WERI-Rb-1 (cell line): ENCODE data around the gene NBEA.

ENCODE experiments used
- DNase-seq: peaks from one replicate; pipeline ENCODE4 v3.0.0-alpha.2; 2020
- H3K27ac ChIP-seq: fragments of 250-450 bp; sonication (Bioruptor Pico); 2 replicates; pipeline ENCODE4 v1.5.1; 2020; ENCODE audit warnings: mild to moderate bottlenecking, moderate library complexity
- H3K27me3 ChIP-seq: fragments of 250-450 bp; sonication (Bioruptor Pico); 2 replicates; pipeline ENCODE4 v1.5.1; 2021; ENCODE audit warnings: mild to moderate bottlenecking, low read depth, moderate library complexity; ENCODE audit not compliant: insufficient read depth, severe bottlenecking
- H3K36me3 ChIP-seq: fragments of 250-450 bp; sonication (Bioruptor Pico); 2 replicates; pipeline ENCODE4 v1.5.1; 2020; ENCODE audit warnings: mild to moderate bottlenecking, moderate library complexity
- H3K4me3 ChIP-seq: 2 replicates; pipeline ENCODE4 v1.5.1; 2011; ENCODE audit warnings: low read depth, mild to moderate bottlenecking, control low read depth, low read length
- H3K9me3 ChIP-seq: fragments of 250-450 bp; sonication (Bioruptor Pico); 2 replicates; pipeline ENCODE4 v1.5.1; 2021; ENCODE audit warnings: mild to moderate bottlenecking, moderate library complexity; ENCODE audit not compliant: severe bottlenecking
- CTCF ChIP-seq: IDR thresholded peaks from 2 replicates; pipeline ENCODE4 v1.5.1; 2011; ENCODE audit warnings: low read depth, mild to moderate bottlenecking, control low read depth, inconsistent platforms, low read length

NBEA gene

DNA sequence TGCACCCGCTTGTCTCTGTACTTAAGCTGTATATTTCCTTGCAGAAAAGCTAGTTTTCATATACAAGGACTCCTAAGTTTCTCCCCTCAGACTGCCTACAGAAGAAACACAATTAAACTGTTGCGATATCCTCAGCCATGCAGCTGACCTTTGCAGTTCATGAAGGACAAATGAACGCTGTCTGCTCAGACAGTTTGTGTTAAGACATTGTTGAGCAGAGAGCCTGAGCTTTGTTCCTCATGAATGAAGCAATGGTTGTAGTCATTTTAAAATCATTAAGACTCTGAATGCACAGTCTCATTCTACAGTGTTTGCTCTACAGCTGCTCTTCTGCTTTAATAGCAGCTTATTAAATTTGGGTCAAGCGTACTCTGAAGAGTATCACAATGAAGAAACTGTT is 557.6 kb downstream of the NBEA start:
- TF ChIP-seq CTCF = no peak
- Histone ChIP-seq H3K27me3 (no peaks in the 10 kb centered on the region), H3K36me3 (no peaks in the 10 kb centered on the region), H3K27ac (no peak overlapping the region; the same call in none of the 2 replicates), H3K9me3 (no peaks in the 10 kb centered on the region), H3K4me3 (no peak overlapping the region)
- no peak for DNase-seq

GRCh38 chr13:35500144-35500543 is 558.1 kb downstream of the NBEA start:
- no peaks in the 10 kb centered on the region for H3K36me3 ChIP-seq
- H3K4me3 ChIP-seq = no peak overlapping the region
- no peak for DNase-seq
- peak overlapping the region; percentile 1; the same call in 1 of the 2 replicates for H3K27ac ChIP-seq
- H3K27me3 ChIP-seq = no peaks in the 10 kb centered on the region
- TF ChIP-seq CTCF = no peak
- H3K9me3 ChIP-seq = no peaks in the 10 kb centered on the region

DNA sequence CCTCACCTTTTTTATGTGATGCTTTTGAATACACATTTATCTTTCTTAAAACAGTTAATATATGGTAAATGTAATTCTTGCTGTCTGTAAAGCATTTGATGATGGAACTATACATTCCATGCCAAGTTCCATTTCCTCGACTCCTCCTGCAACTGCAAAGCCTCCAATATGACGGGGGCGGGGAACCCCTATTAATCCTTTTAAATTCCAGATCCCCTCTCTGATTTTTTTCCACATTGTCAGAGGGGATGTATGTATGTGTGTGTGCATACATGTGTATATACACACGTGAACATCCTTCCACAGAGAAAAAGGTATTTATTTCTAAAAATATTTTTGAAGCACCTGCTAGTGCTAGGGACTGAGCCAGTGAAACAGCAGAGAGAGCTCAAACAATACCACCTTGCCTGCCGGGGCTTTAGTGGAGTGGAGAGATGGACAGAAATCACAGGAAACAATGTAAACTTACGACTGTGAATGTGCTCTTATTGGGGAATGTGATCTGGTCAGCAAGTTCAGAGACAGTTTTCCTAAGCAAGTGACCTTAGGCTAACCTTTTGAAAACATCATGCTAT is 559.7 kb downstream of the NBEA start:
- no peak overlapping the region for H3K4me3 ChIP-seq
- DNase-seq = no peak
- H3K27me3 ChIP-seq = no peaks in the 10 kb centered on the region
- no peak overlapping the region for H3K27ac ChIP-seq
- no peaks in the 10 kb centered on the region for H3K9me3 ChIP-seq
- TF ChIP-seq CTCF = no peak
- no peaks in the 10 kb centered on the region for H3K36me3 ChIP-seq

- Histone ChIP-seq H3K27ac (no peak overlapping the region), H3K9me3 (no peaks in the 10 kb centered on the region), H3K27me3 (no peaks in the 10 kb centered on the region), H3K36me3 (no peaks in the 10 kb centered on the region), H3K4me3 (no peak overlapping the region)
- DNase-seq = no peak
- no peak for TF ChIP-seq CTCF
Observed at GRCh38 chr13:35502456-35502855, 560.4 kb downstream of the NBEA start.

GRCh38 chr13:35512271-35512920 is 570.3 kb downstream of the NBEA start:
- DNase-seq = no peak
- Histone ChIP-seq H3K4me3 (peak overlapping the region; percentile 16; the same call in 1 of the 2 replicates), H3K36me3 (no peaks in the 10 kb centered on the region), H3K9me3 (no peaks in the 10 kb centered on the region), H3K27me3 (no peaks in the 10 kb centered on the region), H3K27ac (peak overlapping the region; percentile 61)
- TF ChIP-seq CTCF = no peak
